Measurements from ENCODE around the gene FCRLB.

FCRLB gene

DNA sequence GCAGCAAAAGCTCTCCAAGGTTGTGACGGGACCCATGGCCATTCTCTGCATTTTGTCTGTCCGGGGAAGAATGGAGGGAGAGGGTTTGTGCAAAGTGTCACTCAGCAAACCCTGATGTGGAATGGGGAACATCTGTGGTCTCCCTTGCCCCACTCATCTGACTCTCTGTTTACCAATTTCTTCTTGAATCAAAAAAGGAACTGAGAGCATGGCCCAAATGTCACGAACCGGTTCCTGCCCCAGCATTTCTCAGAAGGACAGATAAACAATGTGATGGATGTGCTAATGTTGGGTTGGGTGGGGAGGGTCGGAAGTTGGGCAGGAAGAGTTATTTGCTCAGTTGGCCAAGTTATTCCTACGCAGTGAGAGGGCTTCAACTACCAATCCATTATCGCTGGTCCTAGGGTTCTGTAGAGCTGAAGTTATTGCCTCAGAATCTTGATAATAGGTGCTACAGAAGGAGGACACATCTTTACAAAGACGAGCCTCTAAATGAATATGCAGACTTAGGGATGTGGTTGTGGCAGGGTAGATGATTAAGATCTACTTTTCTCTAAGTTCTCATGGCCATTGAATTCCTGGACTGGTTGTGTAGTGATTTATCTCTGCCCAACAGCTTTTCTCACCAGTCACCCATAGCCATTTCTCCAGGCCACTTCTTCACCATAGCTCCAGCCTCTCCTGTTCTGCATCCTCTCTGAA, 18.7 kb downstream of the FCRLB start:
- DNase-seq (ENCODE audit: low spot score): no peak
- in situ Hi-C loops (cut with MboI; ENCODE audit: low pct_unique_long_range_greater_than_20kb, low sequenced_read_pairs, unreplicated experiment): loop anchor here (10.0 to 25.0 kb wide), 2 partner anchors 103 to 255 kb away; partner anchors contain the start of gene FCGR3B
- TF ChIP-seq, protein P1, sequence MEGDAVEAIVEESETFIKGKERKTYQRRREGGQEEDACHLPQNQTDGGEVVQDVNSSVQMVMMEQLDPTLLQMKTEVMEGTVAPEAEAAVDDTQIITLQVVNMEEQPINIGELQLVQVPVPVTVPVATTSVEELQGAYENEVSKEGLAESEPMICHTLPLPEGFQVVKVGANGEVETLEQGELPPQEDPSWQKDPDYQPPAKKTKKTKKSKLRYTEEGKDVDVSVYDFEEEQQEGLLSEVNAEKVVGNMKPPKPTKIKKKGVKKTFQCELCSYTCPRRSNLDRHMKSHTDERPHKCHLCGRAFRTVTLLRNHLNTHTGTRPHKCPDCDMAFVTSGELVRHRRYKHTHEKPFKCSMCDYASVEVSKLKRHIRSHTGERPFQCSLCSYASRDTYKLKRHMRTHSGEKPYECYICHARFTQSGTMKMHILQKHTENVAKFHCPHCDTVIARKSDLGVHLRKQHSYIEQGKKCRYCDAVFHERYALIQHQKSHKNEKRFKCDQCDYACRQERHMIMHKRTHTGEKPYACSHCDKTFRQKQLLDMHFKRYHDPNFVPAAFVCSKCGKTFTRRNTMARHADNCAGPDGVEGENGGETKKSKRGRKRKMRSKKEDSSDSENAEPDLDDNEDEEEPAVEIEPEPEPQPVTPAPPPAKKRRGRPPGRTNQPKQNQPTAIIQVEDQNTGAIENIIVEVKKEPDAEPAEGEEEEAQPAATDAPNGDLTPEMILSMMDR (IDR thresholded peaks at IDR 0.05; ENCODE audit: extremely low read depth, insufficient read depth, missing control alignments): no peak

DNA sequence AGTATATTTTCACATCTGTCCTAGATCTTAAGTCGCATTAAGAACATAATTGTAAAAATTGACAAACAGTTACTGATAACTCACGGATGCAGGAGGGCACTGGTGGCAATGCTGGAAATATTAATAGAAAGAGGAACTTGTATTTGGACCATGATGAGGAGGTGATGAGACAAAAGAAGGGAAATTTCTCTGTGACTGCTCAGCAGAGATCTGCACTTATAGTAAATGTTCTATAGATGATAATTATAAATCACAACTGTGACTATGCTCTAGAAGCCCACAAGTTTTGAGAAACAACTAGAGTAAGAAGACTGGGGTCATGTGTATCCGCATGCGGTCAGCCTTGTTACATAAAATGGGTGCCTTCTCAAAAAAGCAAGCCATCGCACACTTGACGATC, 19.6 kb downstream of the FCRLB start:
- in situ Hi-C loops (cut with MboI; ENCODE audit: low pct_unique_long_range_greater_than_20kb, low sequenced_read_pairs, unreplicated experiment): loop anchor here (10.0 to 25.0 kb wide), 2 partner anchors 104 to 256 kb away; partner anchors contain the start of gene FCGR3B

DNA sequence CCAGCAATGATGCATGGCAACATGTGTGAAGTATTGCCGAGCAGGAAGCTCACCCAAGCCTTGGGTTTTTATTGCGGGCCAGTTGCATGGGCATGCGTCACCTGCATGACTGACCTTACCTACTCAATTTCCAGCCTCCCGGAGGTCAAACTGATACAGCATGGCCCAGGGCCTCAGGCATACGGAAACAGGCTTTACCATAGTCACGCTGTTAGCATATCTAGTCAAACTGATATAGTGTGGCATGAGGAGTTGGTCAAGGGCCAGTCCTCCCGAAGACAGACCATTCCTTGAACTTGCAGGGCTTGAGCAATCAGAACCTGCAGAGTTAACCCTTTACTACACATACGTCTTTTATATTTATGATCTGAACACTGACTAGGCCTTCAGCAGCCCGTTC, 21.9 kb downstream of the FCRLB start:
- DNase-seq (ENCODE audit: low spot score): no peak
- TF ChIP-seq, protein P1 (IDR thresholded peaks at IDR 0.05; ENCODE audit: extremely low read depth, insufficient read depth, missing control alignments): no peak
- in situ Hi-C loops (cut with MboI; ENCODE audit: low pct_unique_long_range_greater_than_20kb, low sequenced_read_pairs, unreplicated experiment): loop anchor here (10.0 to 25.0 kb wide), 2 partner anchors 106 to 258 kb away; partner anchors contain the start of gene FCGR3B

More for the DNA sequence above, 19.6 kb downstream of the FCRLB start:
- no peak for DNase-seq (ENCODE audit: low spot score)
- TF ChIP-seq, protein P1 (IDR thresholded peaks at IDR 0.05; ENCODE audit: extremely low read depth, insufficient read depth, missing control alignments): no peak

DNA sequence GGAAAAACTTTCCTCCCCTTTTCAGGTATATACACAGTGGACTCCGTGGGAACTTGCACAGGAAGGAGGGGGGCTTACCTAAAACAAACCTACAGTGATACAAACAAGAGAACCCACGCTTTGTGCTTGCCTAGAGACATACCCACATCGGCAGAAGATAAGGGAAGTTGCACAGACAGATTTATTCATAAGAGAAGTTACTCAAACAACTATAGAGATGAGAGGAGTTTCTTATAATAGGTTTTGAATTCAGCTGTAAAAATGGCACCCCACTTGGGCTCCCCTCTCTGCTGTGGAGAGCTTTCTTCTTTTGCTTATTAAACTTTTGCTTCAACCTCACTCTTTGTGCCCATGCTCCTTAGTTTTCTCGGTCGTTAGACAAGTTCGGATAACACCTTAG, 26.5 kb downstream of the FCRLB start:
- in situ Hi-C loops (cut with MboI; ENCODE audit: low pct_unique_long_range_greater_than_20kb, low sequenced_read_pairs, unreplicated experiment): loop anchor here (10.0 to 25.0 kb wide), 2 partner anchors 110 to 263 kb away; partner anchors contain the start of gene FCGR3B
- no peak for DNase-seq (ENCODE audit: low spot score)
- TF ChIP-seq, protein P1 (IDR thresholded peaks at IDR 0.05; ENCODE audit: extremely low read depth, insufficient read depth, missing control alignments): no peak

DNA sequence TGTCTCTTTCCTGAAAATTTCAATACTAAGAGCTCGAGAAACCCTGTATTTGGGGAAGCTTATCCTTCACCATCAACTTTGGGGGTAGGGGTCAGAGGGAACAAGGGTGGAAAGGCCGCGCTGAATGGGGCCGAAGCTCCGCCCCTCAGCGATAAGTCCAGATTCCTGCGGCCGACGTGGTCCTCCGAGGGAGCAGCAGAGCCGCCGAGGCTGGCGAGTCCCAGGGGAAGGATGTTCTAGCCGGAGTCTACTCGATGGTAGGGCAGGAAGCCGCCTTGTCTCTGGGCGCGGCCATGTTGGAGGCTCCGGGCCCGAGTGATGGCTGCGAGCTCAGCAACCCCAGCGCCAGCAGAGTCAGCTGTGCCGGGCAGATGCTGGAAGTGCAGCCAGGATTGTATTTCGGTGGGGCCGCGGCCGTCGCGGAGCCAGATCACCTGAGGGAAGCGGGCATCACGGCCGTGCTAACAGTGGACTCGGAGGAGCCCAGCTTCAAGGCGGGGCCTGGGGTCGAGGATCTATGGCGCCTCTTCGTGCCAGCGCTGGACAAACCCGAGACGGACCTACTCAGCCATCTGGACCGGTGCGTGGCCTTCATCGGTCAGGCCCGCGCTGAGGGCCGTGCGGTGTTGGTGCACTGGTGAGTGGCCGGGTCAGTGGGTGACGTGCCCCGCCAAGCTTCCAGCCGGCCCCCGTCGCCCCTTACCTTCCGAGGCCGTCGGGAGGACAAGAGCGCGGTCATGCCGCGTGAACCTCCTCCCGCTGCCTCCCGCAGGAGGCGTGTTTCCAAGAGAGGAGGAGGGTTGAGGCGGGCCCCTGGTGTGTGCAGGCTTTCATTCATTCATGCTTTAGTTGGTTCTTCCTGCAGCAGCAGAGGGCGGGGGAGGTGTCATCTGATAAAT, 28.4 kb downstream of the FCRLB start, which contains the start of gene DUSP12:
Gene DUSP12, plus strand, starts transcription at position 278 of the 899 bp plus-strand sequence. Its CDS starts 16 bp downstream, at position 294.
- TF ChIP-seq, protein P1 (IDR thresholded peaks at IDR 0.05; ENCODE audit: extremely low read depth, insufficient read depth, missing control alignments): peak; percentile 56
- in situ Hi-C loops (cut with MboI; ENCODE audit: low pct_unique_long_range_greater_than_20kb, low sequenced_read_pairs, unreplicated experiment): loop anchor here (10.0 to 25.0 kb wide), 2 partner anchors 112 to 265 kb away; partner anchors contain the start of gene FCGR3B

DNA sequence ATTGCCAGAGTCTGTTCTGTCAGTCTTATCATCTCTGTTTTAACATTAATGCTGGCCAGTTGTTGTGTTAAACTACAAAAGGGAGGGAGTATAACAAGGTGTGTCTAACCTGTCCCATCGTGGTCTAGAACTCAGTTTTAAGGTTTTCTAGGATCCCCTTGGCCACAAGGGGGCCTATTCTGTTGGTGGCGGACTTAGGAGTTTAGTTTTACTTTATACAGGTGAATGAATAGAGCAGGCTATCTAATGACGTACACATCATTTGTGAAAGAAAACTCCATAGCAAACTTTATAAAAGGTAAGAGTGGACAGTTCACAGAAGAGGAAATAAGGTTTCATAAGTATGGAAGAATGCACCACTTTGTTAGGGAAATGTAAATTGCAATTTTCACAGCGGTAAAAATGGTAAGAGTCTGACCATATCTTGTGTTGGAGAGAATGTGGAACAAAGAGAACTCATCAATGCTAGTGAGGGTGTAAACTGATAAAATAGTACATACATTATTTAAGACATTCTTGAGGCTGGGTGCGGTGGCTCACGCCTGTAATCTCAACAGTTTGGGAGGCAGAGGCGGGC, 42.3 kb downstream of the FCRLB start:
- DNase-seq (ENCODE audit: low spot score): peak; percentile 23
- in situ Hi-C loops (cut with MboI; ENCODE audit: low pct_unique_long_range_greater_than_20kb, low sequenced_read_pairs, unreplicated experiment): no loop called here
- TF ChIP-seq, protein P1 (IDR thresholded peaks at IDR 0.05; ENCODE audit: extremely low read depth, insufficient read depth, missing control alignments): peak; percentile 57

More for the DNA sequence above, 28.4 kb downstream of the FCRLB start, which contains the start of gene DUSP12:
- DNase-seq (ENCODE audit: low spot score): peak; percentile 82

Data from GM13977 (cell line).